Fibroblast of upper back skin (primary cell): ENCODE data around the gene EIF4E3.
A peak's percentile ranks its signal among the peaks of the same experiment; 100 is the strongest.

Experiments
- DNase-seq: peaks from one replicate; pipeline ENCODE4 v3.0.0-alpha.2; 2013

EIF4E3 gene

DNA sequence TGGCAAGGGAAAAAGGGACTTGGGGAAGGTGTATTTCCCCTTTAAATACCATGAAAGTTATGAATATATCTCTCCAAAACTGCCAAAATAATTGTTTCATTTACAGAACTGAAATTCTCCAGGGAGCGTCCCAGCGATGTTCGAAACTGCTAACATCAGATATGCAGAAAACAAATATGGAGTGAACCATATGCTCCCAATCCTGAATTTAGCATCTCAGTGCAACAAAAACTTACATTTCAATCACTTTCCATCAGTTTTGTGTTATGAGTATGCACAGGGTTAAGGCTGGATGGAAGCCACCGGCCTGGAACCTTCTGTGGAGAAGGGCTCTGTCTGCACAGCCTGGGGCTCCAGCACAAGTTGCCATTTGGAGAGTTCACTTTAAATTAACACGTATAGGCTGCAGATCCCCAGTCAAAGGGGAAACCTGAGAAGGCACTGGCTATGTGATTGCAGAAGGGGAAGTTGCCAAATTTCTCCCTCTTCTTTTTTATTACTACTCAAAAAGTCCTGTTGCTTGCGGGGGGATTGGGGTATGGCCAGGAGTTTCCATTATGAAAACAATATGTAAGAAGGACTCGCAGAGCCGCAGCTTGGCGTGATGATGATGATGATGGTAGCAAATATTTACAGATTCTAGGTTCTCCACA, 84.7 kb downstream of the EIF4E3 start:
- DNase-seq, result no peak

GRCh38 chr3:71636482-71636881, 88.7 kb downstream of the EIF4E3 start:
- no peak for DNase-seq

GRCh38 chr3:71636001-71636400, 89.2 kb downstream of the EIF4E3 start:
- DNase-seq, result no peak

GRCh38 chr3:71634671-71635070, 90.5 kb downstream of the EIF4E3 start:
- DNase-seq, result no peak

DNA sequence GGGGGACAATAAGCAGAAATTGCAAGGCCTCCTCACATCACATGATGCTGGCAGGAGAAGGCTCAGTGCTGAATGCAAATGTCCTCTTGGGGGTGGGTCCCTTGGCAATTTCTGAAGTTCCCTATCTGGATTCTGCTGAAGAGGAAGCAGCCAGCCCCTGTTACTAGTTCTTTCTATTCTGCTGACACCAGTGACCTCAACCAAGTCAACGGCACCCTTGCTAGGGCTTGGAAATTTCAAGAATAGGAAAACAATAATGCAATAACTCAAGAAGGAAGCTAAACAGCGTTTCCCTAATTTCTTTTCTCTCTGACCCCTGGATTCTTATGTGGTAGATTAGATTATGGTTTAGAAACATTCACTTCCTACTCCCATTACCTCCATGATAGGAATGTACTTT, 95.5 kb downstream of the EIF4E3 start:
- DNase-seq, result no peak

- DNase-seq, result peak; percentile 80
These were observed 95.9 kb downstream of the EIF4E3 start for GRCh38 chr3:71629289-71629688.

DNA sequence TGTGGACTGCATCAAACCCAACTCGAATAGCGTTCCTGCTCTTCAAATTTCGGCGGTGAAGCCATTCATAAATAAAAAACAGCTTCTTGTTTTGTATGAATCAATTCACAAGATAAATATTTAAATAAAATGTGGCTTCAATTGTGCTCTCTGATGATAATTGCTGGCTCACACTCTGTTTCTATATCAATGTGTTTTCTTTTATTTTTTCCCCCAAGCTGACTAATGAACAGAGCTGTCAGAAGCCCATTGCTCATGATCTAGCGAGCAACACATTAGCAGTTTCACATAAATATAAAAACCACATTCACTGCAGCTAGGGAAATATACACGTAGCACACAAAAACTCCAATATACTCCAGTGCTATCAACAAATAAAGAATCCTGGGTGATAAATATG, 96.7 kb downstream of the EIF4E3 start:
- peak; percentile 50 for DNase-seq

DNA sequence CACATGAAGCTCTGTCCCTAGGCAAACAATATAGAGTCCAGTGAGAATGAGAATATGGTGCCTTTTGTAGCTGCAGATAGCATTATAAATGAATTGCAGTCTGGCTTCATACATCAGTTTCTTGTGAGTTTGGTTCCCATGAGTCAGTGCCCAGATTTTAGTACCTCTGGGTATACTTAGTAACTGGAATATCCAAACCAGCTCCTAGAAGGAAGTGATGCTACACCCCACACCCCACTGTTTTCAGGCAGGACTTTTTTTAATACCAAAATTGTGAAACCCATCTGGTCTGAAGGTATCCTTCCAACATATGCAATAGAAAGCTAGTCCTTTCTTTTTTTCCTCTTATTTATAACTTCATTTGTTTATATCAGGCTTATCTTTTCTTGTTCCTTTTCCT, 99.5 kb downstream of the EIF4E3 start:
- DNase-seq, result no peak
